ENCODE measurements around the gene CDX2.

Gene CDX2

DNA sequence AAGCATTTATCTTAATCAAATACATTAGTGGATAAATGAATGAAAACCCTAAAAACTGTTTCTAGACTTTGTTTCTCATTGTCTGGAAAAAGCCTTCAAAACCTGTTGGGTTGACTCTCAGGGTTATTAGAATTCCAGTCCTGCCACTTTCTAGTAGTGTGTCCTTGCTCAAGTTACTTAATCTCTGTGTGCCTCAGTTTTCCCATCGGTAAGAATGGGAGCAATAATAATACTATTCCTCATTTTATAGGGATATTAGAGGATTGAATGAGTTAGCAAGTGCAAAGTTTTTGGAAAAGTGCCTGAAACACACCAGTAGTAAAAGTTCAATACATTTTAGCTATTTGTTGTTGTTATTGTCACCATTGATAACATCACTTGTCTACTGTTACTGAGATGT, 16.5 kb upstream of the CDX2 start:
- no peak overlapping the region for H3K27ac ChIP-seq
- TF ChIP-seq ZFX (IDR thresholded peaks at IDR 0.05) (no peak), CTCF (conservative IDR thresholded peaks at IDR 0.05) (no peak)

DNA sequence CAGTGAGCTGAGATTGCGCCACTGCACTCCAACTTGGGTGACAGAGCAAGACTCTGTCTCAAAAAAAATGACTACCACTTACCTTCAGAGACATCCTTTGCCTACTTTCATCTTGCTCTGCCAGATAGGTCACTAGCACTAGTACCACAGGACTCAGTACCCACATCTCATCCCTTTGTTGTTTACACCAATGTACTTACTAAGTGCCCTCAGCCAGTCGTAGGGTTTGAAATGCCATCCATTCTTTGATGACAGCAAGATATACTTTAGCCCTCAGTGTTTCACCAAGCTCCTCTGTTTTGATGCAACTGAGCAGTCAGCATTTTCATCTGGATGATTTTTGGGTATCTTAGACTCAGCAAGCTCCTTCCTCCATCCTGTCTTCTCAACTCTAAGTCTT, 13.2 kb upstream of the CDX2 start:
- no peak overlapping the region for H3K27ac ChIP-seq
- no peak for TF ChIP-seq CTCF (conservative IDR thresholded peaks at IDR 0.05)
- no peak for TF ChIP-seq ZFX (IDR thresholded peaks at IDR 0.05)

DNA sequence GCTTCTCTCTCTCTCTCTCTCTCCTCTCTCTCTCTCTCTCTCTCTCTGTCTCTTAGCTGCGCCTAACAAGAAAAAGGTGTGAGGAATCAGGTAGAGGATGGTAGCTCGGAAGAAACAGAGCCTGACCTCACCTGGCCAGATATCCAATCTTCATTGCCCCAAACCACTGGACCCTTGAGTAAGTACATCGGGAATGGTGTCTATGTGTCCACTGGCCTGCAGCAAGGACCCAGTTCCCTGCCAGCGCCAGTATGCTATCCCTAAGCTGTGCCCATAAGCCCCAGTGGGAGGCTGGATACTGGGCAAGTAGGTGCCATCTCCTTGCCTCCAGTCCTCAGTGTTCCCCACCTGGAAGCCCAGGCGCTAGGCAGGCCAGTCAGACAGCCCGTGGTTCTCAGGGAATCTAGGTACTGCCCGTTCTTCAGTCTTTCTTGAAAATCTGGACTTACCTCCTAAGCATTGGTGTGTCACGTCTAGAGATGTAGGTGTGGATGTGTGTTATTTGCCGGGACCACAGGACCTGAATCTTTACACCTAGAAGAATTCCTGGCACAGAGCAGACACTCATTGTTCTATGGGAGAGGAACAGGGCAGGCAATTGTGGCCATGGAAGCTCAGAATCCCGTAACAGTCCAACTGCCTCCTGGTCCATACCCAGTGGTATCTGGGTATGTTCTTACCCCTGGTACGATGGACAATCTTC, 12.0 kb upstream of the CDX2 start:
- no peak for TF ChIP-seq ZFX (IDR thresholded peaks at IDR 0.05)
- no peak for TF ChIP-seq CTCF (conservative IDR thresholded peaks at IDR 0.05)
- no peak overlapping the region for H3K27ac ChIP-seq

DNA sequence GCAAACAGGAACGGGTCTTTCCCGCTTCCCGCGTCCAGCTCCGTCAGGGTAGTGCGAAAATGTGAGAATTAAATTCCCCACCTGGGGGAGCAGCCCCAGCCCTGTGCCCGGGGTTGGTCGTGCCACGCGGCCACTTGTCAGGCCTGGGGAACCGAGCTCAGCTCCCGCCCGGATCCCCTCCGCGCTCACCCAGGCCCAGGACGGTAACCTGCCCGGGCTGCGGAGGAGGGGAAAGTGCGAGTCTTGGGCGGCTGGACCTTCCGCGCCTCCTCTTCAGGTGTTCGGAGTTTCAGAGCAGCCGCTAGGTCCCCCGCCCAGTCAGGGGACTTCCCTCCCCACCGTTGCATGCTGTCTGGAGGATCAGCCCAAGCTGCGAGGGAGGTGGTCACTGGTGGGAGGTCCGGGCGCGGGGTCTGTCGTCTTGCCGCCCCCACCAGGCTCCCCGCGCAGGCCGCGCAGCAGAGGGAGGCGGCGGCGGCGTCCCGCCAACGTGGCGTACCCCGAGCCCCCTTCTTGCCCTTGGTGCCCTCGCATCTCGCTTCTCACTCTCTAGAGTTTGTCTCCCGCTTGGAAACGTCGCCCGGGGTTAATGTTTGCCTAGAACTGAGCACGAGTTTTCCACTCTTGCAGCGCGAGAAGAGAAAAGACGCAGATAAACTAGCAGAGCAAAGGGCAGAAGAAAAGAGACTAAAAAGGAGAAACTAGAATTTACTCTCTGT, 11.3 kb upstream of the CDX2 start:
- TF ChIP-seq ZFX (IDR thresholded peaks at IDR 0.05) (no peak), CTCF (conservative IDR thresholded peaks at IDR 0.05) (no peak)
- H3K27ac ChIP-seq = no peak overlapping the region

DNA sequence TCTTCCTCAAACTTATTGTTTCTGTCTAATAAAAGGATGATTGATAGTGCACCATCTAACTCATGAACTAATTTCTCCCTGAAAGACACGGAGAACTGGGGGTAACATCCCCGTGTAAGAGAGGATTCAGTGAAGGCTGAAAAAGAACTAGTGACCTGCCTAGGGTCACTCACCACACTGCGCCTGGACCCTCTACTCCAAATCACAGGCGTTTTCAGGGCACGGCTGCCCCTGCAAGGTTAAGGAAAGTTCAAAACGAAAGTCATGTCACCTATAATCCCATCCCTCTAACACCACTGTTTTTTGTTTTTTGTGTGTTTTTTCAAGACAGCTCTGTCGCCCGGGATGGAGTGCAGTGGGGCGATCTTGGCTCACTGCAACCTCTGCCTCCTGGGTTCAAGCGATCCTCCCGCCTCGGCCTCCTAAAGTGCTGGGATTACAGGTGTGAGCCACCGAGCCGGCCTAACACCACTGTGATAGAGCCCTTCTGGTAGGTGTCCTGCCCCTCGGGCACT, 10.7 kb upstream of the CDX2 start:
- TF ChIP-seq ZFX (IDR thresholded peaks at IDR 0.05) (no peak), CTCF (conservative IDR thresholded peaks at IDR 0.05) (no peak)
- no peak overlapping the region for H3K27ac ChIP-seq

DNA sequence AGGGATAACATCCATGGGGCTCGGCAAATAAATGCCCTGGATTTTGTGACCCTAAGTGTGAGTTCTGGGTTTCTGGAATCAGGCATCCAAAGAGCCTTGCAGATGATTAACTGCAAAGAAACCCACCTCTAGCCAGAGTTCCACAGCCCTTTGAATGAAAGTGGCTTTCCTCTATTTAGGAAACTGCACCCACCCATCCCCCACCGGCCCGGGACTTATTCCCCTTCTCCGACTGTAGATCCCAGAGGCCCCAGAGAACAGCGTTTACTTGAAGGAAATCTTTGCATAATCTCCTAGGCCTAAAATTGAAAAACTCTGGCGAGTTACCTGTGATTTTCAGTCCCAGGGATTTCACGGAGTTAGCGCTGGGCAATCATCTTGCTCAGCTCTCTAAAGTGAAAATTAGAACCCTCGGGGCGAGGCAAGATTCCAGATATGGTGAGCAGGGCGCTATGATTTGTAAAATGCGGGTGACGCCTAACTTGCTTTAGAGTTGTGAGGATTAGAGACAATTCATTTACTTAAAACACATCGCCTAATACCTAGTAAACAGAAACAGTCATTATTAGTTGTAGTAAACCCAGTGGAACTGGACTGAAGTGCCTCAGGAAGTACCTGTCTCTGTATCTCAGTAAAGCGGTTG, 10.0 kb upstream of the CDX2 start:
- H3K27ac ChIP-seq = no peak overlapping the region
- TF ChIP-seq CTCF (conservative IDR thresholded peaks at IDR 0.05) (no peak), ZFX (IDR thresholded peaks at IDR 0.05) (no peak)
